GM19099 (cell line): ENCODE data around the gene BICDL2.

Experiments used
- POLR2A ChIP-seq: IDR thresholded peaks from 3 replicates; pipeline ENCODE4 v1.6.1; 2011; ENCODE audit warnings: low read depth; ENCODE audit not compliant: insufficient read length; ENCODE audit errors: extremely low read depth

BICDL2 gene

GRCh38 chr16:3022208-3022683, 14.5 kb downstream of the BICDL2 start:
- no peak for TF ChIP-seq POLR2A

GRCh38 chr16:3021449-3022207, 15.1 kb downstream of the BICDL2 start:
- TF ChIP-seq POLR2A, result no peak

GRCh38 chr16:3020604-3021448, 15.9 kb downstream of the BICDL2 start:
- TF ChIP-seq POLR2A, result no peak

- peak; percentile 81 for TF ChIP-seq POLR2A
Measured at GRCh38 chr16:3020247-3020603, 16.5 kb downstream of the BICDL2 start, which contains the start of gene TNFRSF12A. TSS of gene TNFRSF12A (plus strand) at chr16:3020368. CDS start at chr16:3020398, 30 bp downstream.

DNA sequence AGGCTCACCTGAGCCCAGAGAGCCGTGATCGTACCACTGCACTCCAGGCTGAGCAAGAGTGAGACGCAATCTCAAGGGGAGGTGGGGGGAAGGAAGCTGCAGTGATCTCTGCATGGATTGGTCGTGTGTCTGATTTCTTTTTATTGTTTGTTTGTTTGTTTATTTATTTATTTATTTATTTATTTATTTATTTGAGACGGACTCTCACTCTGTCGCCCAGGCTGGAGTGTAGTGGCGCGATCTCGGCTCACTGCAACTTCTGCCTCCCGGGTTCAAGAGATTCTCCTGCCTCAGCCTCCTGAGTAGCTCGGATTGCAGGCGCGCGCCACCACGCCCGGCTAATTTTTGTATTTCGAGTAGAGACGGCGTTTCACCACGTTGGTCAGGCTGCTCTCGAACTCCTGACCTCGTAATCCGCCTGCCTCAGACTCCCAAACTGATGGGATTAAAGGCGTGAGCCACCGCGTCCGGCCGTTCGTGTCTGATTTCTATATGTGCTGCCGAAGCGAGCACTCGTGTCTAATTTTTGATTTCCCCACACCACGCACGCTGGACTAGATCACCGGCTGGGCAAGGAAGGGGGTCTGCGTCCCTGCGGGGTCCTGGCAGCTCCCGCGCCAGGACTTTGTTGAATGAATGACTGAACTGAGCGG, 17.0 kb downstream of the BICDL2 start:
- no peak for TF ChIP-seq POLR2A

- no peak for TF ChIP-seq POLR2A
Measured at GRCh38 chr16:3017794-3018506, 18.8 kb downstream of the BICDL2 start, which contains the start of gene CLDN6. TSS of gene CLDN6 (minus strand) at chr16:3018183. CDS start at chr16:3016021, 2,162 bp downstream.

DNA sequence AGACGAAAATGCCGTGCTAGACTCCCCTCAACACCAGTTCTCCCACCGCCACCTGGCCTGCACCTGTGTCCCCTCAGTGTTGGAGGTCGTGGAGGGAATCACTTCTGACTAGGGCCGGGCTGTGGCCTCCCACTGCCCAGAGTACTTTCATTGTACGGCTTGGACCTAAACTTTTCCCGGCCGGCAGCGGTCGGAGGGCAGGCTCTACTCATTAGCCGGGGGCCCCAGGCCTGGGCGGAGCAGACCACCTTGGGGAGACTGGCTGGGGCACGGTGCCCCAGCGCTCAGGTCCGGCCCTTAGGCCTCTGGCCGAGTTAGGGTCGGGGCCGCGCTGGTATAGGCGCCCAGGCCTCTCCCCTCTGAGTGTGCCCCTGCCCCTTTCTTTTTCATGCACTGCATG, 19.4 kb downstream of the BICDL2 start:
- TF ChIP-seq POLR2A, result no peak

- TF ChIP-seq POLR2A, result no peak
Measured at GRCh38 chr16:3015865-3016521, 20.8 kb downstream of the BICDL2 start.

- no peak for TF ChIP-seq POLR2A
Measured at GRCh38 chr16:3014971-3015370, 21.8 kb downstream of the BICDL2 start.

DNA sequence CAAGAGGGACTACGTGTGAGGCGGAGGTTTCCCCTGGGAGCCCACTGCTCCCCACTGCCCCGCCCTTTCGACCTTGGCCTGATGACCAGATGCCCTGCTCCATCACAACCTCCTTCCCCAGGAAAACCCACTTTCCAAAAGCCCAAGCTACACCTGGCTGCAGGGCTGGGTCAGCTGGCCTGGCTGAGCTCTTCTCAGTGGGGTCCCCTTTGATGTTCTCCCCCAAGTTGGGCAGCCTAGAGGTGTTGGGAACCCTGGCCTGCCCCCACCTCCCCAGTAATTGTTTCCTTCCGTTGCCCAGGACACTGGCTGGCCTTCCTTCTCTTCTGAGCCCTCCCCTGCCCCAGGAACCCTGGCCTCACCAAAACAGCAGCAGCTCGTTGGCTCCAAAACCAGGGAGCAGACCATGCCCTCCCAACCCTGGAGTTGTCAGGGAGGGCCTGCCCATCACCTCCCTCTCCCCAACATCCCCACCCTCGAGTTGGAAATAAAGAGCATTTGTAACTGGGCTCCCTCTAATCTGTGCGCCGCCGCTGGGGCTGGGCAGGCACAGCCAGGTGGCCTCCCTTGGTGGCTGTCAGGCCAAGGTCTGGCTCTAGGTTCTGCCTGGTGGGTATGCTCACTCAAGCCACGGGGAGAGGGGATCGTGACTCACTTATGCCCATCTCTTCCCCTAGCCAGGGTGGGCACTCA, 22.6 kb downstream of the BICDL2 start:
- no peak for TF ChIP-seq POLR2A

DNA sequence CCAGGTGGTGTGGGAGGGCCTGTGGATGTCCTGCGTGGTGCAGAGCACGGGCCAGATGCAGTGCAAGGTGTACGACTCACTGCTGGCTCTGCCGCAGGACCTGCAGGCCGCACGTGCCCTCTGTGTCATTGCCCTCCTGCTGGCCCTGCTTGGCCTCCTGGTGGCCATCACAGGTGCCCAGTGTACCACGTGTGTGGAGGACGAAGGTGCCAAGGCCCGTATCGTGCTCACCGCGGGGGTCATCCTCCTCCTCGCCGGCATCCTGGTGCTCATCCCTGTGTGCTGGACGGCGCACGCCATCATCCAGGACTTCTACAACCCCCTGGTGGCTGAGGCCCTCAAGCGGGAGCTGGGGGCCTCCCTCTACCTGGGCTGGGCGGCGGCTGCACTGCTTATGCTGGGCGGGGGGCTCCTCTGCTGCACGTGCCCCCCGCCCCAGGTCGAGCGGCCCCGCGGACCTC, 23.2 kb downstream of the BICDL2 start:
- TF ChIP-seq POLR2A, result no peak

- TF ChIP-seq POLR2A, result no peak
Measured at GRCh38 chr16:3012828-3013420, 23.8 kb downstream of the BICDL2 start, which contains the start of gene CLDN9. TSS of gene CLDN9 (plus strand) at chr16:3012923. CDS start at chr16:3013363, 440 bp downstream.

GRCh38 chr16:3012246-3012645, 24.5 kb downstream of the BICDL2 start:
- TF ChIP-seq POLR2A, result no peak

GRCh38 chr16:3010510-3010909, 26.2 kb downstream of the BICDL2 start:
- no peak for TF ChIP-seq POLR2A
